ENCODE results near the gene ADAMTSL3. TPM values are rescaled to one million over a fixed set of nuclear protein-coding genes. Genes with fewer than 3 reads are reported as not detected.

Gene ADAMTSL3
- total RNA-seq, 4 donors from 2014 or later, result 2.4 to 8.8 (median 5.7) TPM

DNA sequence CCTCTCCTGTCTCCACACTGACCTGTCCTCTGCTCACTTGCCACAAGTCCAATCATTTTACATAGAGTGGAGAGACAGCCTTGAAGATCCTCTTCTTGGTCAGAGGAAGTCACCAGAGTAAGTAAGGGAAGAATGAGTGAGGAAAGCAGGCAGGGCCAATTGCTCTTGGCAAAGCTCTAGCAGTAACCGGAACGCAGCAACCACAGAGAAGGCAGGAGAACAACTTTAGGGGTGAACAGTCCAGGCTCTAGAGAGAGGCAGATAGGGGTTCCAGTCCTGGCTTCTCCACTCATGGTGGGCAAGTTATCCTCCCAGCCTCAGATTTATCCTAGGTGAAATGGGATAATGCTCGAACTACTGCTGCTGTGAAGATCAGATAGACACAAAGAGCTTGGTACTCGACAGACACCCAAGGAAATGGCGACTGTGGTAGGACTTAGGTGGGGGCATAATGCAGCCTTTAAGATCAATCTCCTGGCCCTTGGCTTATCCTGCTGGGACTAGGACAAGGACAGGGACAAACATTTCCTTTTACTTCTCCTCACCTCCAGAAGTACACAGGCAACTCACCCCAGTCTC, 1.2 kb upstream of the ADAMTSL3 start:
- WGBS, 2 donors, result 64 to 67% methylated on average over 5 of the region's 5 CpGs
- intact Hi-C loops (cut with DNase I; ENCODE audit: low total_unique reads), result no loop called here
- no peak for TF ChIP-seq POLR2A (IDR thresholded peaks at IDR 0.05)
- TF ChIP-seq, protein P1, sequence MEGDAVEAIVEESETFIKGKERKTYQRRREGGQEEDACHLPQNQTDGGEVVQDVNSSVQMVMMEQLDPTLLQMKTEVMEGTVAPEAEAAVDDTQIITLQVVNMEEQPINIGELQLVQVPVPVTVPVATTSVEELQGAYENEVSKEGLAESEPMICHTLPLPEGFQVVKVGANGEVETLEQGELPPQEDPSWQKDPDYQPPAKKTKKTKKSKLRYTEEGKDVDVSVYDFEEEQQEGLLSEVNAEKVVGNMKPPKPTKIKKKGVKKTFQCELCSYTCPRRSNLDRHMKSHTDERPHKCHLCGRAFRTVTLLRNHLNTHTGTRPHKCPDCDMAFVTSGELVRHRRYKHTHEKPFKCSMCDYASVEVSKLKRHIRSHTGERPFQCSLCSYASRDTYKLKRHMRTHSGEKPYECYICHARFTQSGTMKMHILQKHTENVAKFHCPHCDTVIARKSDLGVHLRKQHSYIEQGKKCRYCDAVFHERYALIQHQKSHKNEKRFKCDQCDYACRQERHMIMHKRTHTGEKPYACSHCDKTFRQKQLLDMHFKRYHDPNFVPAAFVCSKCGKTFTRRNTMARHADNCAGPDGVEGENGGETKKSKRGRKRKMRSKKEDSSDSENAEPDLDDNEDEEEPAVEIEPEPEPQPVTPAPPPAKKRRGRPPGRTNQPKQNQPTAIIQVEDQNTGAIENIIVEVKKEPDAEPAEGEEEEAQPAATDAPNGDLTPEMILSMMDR (IDR thresholded peaks at IDR 0.05), result no peak
- no peak overlapping the region for H3K4me3 ChIP-seq (ENCODE audit: low read depth, poor library complexity, severe bottlenecking)
- DNase-seq (ENCODE audit: low spot score in 2 of 2), result no peak

DNA sequence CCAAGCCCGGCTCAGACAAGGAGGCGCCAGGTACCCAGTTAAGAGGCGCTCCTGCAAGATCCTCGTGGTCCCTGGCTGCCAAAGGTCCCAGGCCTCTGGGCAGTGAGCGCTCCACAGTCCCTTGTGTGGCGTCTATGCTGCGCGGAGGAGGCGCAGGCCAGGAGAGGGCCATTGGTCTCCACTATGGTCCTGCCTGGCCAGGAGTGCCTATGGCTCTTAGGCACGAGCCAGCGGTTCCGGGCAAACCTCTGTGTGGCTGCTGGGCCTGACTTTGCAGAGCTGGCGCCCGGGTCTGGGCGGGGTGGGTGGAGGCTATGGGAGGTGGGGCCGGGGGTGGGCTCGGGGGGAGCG, 660 bp upstream of the ADAMTSL3 start:
- TF ChIP-seq, protein P1 (IDR thresholded peaks at IDR 0.05), result no peak
- no peak for TF ChIP-seq POLR2A (IDR thresholded peaks at IDR 0.05)
- no peak overlapping the region for H3K4me3 ChIP-seq (ENCODE audit: low read depth, poor library complexity, severe bottlenecking)
- no peak for DNase-seq (ENCODE audit: low spot score in 2 of 2)
- intact Hi-C loops (cut with DNase I; ENCODE audit: low total_unique reads), result no loop called here
- 32 to 46% methylated on average over 9 of the region's 18 CpGs for WGBS, 2 donors

DNA sequence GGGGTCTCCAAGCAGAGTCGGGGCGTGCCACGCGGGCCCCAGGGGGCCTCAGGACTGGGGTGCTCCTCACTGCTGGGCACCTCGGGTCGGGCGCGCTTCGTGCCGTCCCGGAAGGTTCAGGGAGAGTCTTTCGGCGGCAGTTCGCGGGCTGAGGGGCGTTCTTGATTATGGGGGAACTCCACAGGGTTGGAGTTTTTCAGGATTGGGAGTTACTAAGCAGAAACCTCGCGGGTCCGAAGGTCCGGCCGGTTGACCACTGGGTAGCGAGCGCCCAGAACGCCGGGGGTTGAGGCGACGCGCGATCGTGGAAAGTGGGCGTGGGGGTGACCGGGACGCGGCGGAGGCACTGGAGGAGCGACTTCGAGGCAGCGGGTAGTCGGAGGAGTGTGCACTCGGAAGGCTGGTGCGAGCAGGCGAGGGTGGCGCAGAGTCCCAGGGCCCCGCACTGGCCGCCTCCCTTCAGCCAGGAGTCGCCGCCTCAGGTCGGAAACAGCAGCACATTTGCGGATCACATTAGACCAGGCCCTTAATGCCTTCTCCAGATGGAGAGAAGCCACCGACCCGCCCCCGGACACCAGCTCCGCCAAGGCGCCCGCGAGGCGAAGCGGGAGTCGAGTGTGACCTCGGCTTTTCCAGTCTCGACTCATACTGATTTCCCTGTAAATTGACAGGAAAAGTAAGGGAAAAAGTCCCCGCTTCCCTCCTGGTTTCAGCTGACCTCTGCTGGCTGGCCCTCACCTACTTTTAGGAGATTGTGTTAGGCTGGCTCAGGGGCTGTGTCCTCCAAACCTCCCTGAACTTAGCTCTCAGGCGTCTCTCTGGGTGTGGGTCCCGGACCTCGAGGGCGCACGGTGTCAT, 685 bp downstream of the ADAMTSL3 start:
- H3K4me3 ChIP-seq (ENCODE audit: low read depth, poor library complexity, severe bottlenecking), result peak overlapping the region; percentile 21
- no peak for DNase-seq (ENCODE audit: low spot score in 2 of 2)
- 6 to 10% methylated on average over 44 to 57 of the region's 67 CpGs for WGBS, 2 donors
- no peak for TF ChIP-seq POLR2A (IDR thresholded peaks at IDR 0.05)
- TF ChIP-seq, protein P1 (IDR thresholded peaks at IDR 0.05), result no peak
- intact Hi-C loops (cut with DNase I; ENCODE audit: low total_unique reads), result no loop called here

DNA sequence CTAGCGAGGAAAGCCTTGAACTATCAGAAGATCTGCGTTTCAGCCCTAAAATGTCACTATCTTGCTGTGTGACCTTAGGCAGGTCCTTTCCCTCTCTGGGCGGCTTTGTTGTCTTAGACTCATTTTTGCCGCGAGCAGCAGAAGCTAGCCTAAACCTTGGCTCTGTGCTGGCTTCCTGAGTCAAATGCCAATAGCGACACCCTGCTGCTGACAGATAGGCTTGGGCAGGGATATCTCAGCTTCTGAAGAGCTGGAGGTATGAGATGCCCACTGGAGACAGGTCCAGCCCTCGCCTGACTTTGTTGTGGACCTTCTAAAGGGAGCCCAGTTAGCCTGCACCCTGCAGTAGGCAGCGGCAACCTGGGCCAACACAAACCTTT, 1.3 kb downstream of the ADAMTSL3 start:
- intact Hi-C loops (cut with DNase I; ENCODE audit: low total_unique reads), result no loop called here
- 59 to 62% methylated on average over 8 of the region's 8 CpGs for WGBS, 2 donors
- no peak for DNase-seq (ENCODE audit: low spot score in 2 of 2)
- no peak for TF ChIP-seq POLR2A (IDR thresholded peaks at IDR 0.05)
- TF ChIP-seq, protein P1 (IDR thresholded peaks at IDR 0.05), result no peak
- H3K4me3 ChIP-seq (ENCODE audit: low read depth, poor library complexity, severe bottlenecking), result no peak overlapping the region

DNA sequence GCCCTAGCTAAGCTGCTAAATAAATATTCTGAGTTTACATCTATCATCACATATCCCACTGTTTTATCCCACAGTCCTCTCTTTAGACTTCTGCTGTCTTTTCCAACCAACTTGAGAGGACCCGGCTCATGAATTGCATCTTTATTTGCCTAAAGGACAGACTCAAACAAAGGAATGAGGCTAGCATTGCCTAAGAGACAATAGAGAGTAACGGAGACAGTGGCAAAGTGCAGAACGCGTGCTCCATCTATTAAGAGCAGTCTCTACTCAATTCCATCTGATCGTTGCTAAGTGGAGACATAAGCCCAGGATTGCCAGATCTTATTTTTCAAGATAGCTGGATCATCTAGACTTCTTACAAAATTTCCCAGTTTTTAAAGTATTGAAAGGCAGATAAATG, 2.3 kb downstream of the ADAMTSL3 start:
- no peak overlapping the region for H3K4me3 ChIP-seq (ENCODE audit: low read depth, poor library complexity, severe bottlenecking)
- DNase-seq (ENCODE audit: low spot score in 2 of 2), result no peak
- intact Hi-C loops (cut with DNase I; ENCODE audit: low total_unique reads), result no loop called here
- 88 to 91% methylated on average over 5 of the region's 5 CpGs for WGBS, 2 donors
- TF ChIP-seq, protein P1 (IDR thresholded peaks at IDR 0.05), result no peak
- no peak for TF ChIP-seq POLR2A (IDR thresholded peaks at IDR 0.05)

Data from lower leg skin (tissue), 4 donors.